ENCODE results near the gene GTPBP10.

Gene GTPBP10

DNA sequence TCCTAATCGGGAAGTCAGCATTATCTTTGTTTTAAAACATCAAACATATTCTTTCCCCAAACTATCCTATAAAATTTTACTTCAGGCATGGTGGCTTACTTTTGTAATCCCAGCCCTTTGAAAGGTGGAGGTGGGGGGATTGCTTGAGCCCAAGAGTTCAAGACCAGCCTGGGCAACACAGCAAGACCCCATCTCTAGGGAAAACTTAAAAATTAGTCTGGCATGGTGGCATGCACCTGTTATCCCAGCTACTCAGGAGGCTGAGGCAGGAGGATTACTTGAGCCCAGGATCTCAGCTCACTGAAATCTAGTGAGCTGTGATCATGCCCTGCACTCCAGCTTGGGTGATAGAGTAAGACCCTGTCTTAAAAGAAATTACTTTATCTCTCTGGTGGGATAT lies 61.6 kb downstream of the GTPBP10 start:
- Histone ChIP-seq H4K20me1 (ENCODE audit: control insufficient read depth, insufficient read depth, low read depth, low read length) (no peaks in the 10 kb centered on the region), H3K27me3 (ENCODE audit: control insufficient read depth, low read length) (no peaks in the 10 kb centered on the region; the same call in 1 of the 2 replicates), H3K4me1 (ENCODE audit: control insufficient read depth, low read length) (peaks cover 7% of the 10 kb centered on the region), H3F3A (ENCODE audit: control insufficient read depth, insufficient read depth) (no peaks in the 10 kb centered on the region), H3K4me2 (ENCODE audit: low read length) (no peak overlapping the region), H3K9me2 (replicated peaks; ENCODE audit: control insufficient read depth, low read length) (no peaks in the 10 kb centered on the region), H3K36me3 (ENCODE audit: control insufficient read depth, low read length) (peaks cover 24% of the 10 kb centered on the region), H3K9me3 (ENCODE audit: control insufficient read depth, insufficient read depth, low read length) (no peaks in the 10 kb centered on the region), H3K4me3 (ENCODE audit: low read length) (no peak overlapping the region), H3K79me2 (ENCODE audit: control insufficient read depth, low read length) (0 out of 2 replicates have a peak, but pooled peaks cover 3% of the 10 kb centered on the region), H3K27ac (ENCODE audit: low read depth, low read length) (no peak overlapping the region)
- TF ChIP-seq, protein P1, sequence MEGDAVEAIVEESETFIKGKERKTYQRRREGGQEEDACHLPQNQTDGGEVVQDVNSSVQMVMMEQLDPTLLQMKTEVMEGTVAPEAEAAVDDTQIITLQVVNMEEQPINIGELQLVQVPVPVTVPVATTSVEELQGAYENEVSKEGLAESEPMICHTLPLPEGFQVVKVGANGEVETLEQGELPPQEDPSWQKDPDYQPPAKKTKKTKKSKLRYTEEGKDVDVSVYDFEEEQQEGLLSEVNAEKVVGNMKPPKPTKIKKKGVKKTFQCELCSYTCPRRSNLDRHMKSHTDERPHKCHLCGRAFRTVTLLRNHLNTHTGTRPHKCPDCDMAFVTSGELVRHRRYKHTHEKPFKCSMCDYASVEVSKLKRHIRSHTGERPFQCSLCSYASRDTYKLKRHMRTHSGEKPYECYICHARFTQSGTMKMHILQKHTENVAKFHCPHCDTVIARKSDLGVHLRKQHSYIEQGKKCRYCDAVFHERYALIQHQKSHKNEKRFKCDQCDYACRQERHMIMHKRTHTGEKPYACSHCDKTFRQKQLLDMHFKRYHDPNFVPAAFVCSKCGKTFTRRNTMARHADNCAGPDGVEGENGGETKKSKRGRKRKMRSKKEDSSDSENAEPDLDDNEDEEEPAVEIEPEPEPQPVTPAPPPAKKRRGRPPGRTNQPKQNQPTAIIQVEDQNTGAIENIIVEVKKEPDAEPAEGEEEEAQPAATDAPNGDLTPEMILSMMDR (IDR thresholded peaks at IDR 0.05; ENCODE audit: low read depth, low read length, poor library complexity, severe bottlenecking) = no peak

DNA sequence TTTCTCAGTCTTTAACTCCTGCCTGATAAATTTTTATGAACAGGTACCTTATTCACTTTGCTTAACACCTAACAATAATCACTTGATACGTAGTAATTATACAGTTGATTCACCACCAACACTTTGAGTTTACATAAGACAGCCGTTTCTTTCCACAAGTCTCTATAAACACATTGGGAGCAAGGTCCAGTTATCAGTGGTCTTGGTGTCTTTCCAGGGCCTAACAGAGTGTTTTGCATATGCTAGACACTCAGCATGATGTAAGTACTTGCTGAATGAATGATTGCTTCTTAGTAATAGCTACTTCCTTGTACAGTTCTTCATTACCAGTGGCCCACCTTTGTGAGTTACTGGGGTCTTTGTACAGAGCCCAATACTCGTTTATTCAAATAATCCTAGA lies 63.2 kb downstream of the GTPBP10 start:
- no peaks in the 10 kb centered on the region for H3K79me2 ChIP-seq (ENCODE audit: control insufficient read depth, low read length)

DNA sequence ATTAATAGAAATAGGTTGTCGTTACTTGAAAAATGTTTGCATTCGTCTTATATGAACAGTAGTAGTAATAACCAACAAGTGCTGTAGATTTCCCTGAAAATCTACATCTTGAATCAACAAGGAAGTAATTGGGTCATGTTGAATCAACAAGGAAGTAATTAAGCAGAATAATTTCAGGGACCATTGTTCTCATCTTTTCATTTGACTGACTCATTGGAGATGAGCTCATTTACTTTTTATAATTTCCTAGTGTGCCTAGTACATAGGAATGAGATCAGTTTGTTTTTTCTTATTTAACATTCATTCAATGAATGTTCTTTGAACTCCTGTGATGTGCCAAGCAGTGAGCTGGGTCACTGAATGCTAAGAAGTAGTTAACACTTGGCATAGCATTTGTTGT lies 65.0 kb downstream of the GTPBP10 start:
- Histone ChIP-seq H4K20me1 (ENCODE audit: control insufficient read depth, insufficient read depth, low read depth, low read length) (no peaks in the 10 kb centered on the region), H3K79me2 (ENCODE audit: control insufficient read depth, low read length) (no peaks in the 10 kb centered on the region), H3K4me2 (ENCODE audit: low read length) (no peak overlapping the region), H3K9me2 (replicated peaks; ENCODE audit: control insufficient read depth, low read length) (no peaks in the 10 kb centered on the region), H3K4me1 (ENCODE audit: control insufficient read depth, low read length) (no peaks in the 10 kb centered on the region), H3K9me3 (ENCODE audit: control insufficient read depth, insufficient read depth, low read length) (no peaks in the 10 kb centered on the region), H3K27ac (ENCODE audit: low read depth, low read length) (no peak overlapping the region), H3K36me3 (ENCODE audit: control insufficient read depth, low read length) (peaks cover 15% of the 10 kb centered on the region), H3K4me3 (ENCODE audit: low read length) (no peak overlapping the region), H3F3A (ENCODE audit: control insufficient read depth, insufficient read depth) (no peaks in the 10 kb centered on the region), H3K27me3 (ENCODE audit: control insufficient read depth, low read length) (no peaks in the 10 kb centered on the region)
- TF ChIP-seq EZH2phosphoT487 (IDR thresholded peaks at IDR 0.05; ENCODE audit: borderline replicate concordance, low read length) = no peak
- TF ChIP-seq, protein P1 (IDR thresholded peaks at IDR 0.05; ENCODE audit: low read depth, low read length, poor library complexity, severe bottlenecking) = no peak

More for the DNA sequence above, 63.2 kb downstream of the GTPBP10 start:
- no peaks in the 10 kb centered on the region for H3K4me1 ChIP-seq (ENCODE audit: control insufficient read depth, low read length)
- H3K9me2 ChIP-seq (replicated peaks; ENCODE audit: control insufficient read depth, low read length) = no peaks in the 10 kb centered on the region
- H3K4me2 ChIP-seq (ENCODE audit: low read length) = no peak overlapping the region
- no peaks in the 10 kb centered on the region for H3K9me3 ChIP-seq (ENCODE audit: control insufficient read depth, insufficient read depth, low read length)
- TF ChIP-seq, protein P1 (IDR thresholded peaks at IDR 0.05; ENCODE audit: low read depth, low read length, poor library complexity, severe bottlenecking) = no peak
- TF ChIP-seq EZH2phosphoT487 (IDR thresholded peaks at IDR 0.05; ENCODE audit: borderline replicate concordance, low read length) = no peak
- H3K4me3 ChIP-seq (ENCODE audit: low read length) = no peak overlapping the region
- no peaks in the 10 kb centered on the region for H3F3A ChIP-seq (ENCODE audit: control insufficient read depth, insufficient read depth)
- peaks cover 25% of the 10 kb centered on the region for H3K36me3 ChIP-seq (ENCODE audit: control insufficient read depth, low read length)
- H3K27ac ChIP-seq (ENCODE audit: low read depth, low read length) = no peak overlapping the region
- no peaks in the 10 kb centered on the region for H4K20me1 ChIP-seq (ENCODE audit: control insufficient read depth, insufficient read depth, low read depth, low read length)
- no peaks in the 10 kb centered on the region for H3K27me3 ChIP-seq (ENCODE audit: control insufficient read depth, low read length)

Data from DOHH2 (cell line).